ENCODE data around the gene TIGD6. TPM values are rescaled to one million over a fixed set of nuclear protein-coding genes. Genes with fewer than 3 reads are reported as not detected.
"Not testable (repeated sequence)": the region's sequence is repeated elsewhere in the genome, so short reads cannot be mapped to it uniquely, and the experiment has no call there.

The TIGD6 gene
- total RNA-seq, 1 experiment from 2014 or later: 4.3 TPM

GRCh38 chr5:149953436-149954121 lies 46.9 kb downstream of the TIGD6 start:
- Histone ChIP-seq H3K9me2 (replicated peaks; ENCODE audit: insufficient read depth, low read length) (no peaks in the 10 kb centered on the region), H3K4me1 (ENCODE audit: low read length) (no peaks in the 10 kb centered on the region), H3K27ac (ENCODE audit: low read length) (no peak overlapping the region), H3K36me3 (ENCODE audit: insufficient read depth, low read length) (no peaks in the 10 kb centered on the region), H3K4me2 (ENCODE audit: low read depth, low read length, poor library complexity, severe bottlenecking) (no peak overlapping the region), H3K27me3 (ENCODE audit: low read length) (no peaks in the 10 kb centered on the region), H3K4me3 (ENCODE audit: low read length) (no peak overlapping the region), H3K9ac (ENCODE audit: low read length) (no peak overlapping the region), H3K9me3 (ENCODE audit: low read length) (no peaks in the 10 kb centered on the region), H2AFZ (ENCODE audit: low read length) (no peak overlapping the region), H3K79me2 (ENCODE audit: low read length) (no peaks in the 10 kb centered on the region), H4K20me1 (ENCODE audit: insufficient read depth, low read depth, low read length) (no peaks in the 10 kb centered on the region)
- no peak for DNase-seq

GRCh38 chr5:149951138-149951749 lies 49.2 kb downstream of the TIGD6 start:
- H3K9me3 ChIP-seq (ENCODE audit: low read length): no peaks in the 10 kb centered on the region
- H3K27ac ChIP-seq (ENCODE audit: low read length): no peak overlapping the region
- no peak for DNase-seq
- no peaks in the 10 kb centered on the region for H3K4me1 ChIP-seq (ENCODE audit: low read length)
- no peak overlapping the region for H2AFZ ChIP-seq (ENCODE audit: low read length)
- H3K4me2 ChIP-seq (ENCODE audit: low read depth, low read length, poor library complexity, severe bottlenecking): no peak overlapping the region
- H3K36me3 ChIP-seq (ENCODE audit: insufficient read depth, low read length): no peaks in the 10 kb centered on the region
- no peaks in the 10 kb centered on the region for H3K9me2 ChIP-seq (replicated peaks; ENCODE audit: insufficient read depth, low read length)
- H3K9ac ChIP-seq (ENCODE audit: low read length): no peak overlapping the region
- H4K20me1 ChIP-seq (ENCODE audit: insufficient read depth, low read depth, low read length): no peaks in the 10 kb centered on the region
- H3K79me2 ChIP-seq (ENCODE audit: low read length): no peaks in the 10 kb centered on the region
- H3K27me3 ChIP-seq (ENCODE audit: low read length): no peaks in the 10 kb centered on the region
- no peak overlapping the region for H3K4me3 ChIP-seq (ENCODE audit: low read length)

- Histone ChIP-seq H3K4me3 (ENCODE audit: low read length) (no peak overlapping the region), H3K9me2 (replicated peaks; ENCODE audit: insufficient read depth, low read length) (no peaks in the 10 kb centered on the region), H3K36me3 (ENCODE audit: insufficient read depth, low read length) (no peaks in the 10 kb centered on the region), H3K27me3 (ENCODE audit: low read length) (no peaks in the 10 kb centered on the region), H3K4me1 (ENCODE audit: low read length) (no peaks in the 10 kb centered on the region), H3K9ac (ENCODE audit: low read length) (no peak overlapping the region), H3K4me2 (ENCODE audit: low read depth, low read length, poor library complexity, severe bottlenecking) (no peak overlapping the region), H3K9me3 (ENCODE audit: low read length) (no peaks in the 10 kb centered on the region), H3K79me2 (ENCODE audit: low read length) (no peaks in the 10 kb centered on the region), H2AFZ (ENCODE audit: low read length) (no peak overlapping the region), H4K20me1 (ENCODE audit: insufficient read depth, low read depth, low read length) (no peaks in the 10 kb centered on the region), H3K27ac (ENCODE audit: low read length) (no peak overlapping the region)
- no peak for DNase-seq
Observed at GRCh38 chr5:149948993-149949392, 51.5 kb downstream of the TIGD6 start.

- Histone ChIP-seq H2AFZ (ENCODE audit: low read length) (no peak overlapping the region), H3K9ac (ENCODE audit: low read length) (no peak overlapping the region), H3K4me3 (ENCODE audit: low read length) (no peak overlapping the region), H3K79me2 (ENCODE audit: low read length) (no peaks in the 10 kb centered on the region), H3K36me3 (ENCODE audit: insufficient read depth, low read length) (no peaks in the 10 kb centered on the region), H3K4me2 (ENCODE audit: low read depth, low read length, poor library complexity, severe bottlenecking) (no peak overlapping the region), H3K9me3 (ENCODE audit: low read length) (no peaks in the 10 kb centered on the region), H3K27ac (ENCODE audit: low read length) (no peak overlapping the region), H3K27me3 (ENCODE audit: low read length) (no peaks in the 10 kb centered on the region), H3K4me1 (ENCODE audit: low read length) (no peaks in the 10 kb centered on the region), H3K9me2 (replicated peaks; ENCODE audit: insufficient read depth, low read length) (no peaks in the 10 kb centered on the region), H4K20me1 (ENCODE audit: insufficient read depth, low read depth, low read length) (no peaks in the 10 kb centered on the region)
- DNase-seq: no peak
Observed at GRCh38 chr5:149946118-149946517, 54.3 kb downstream of the TIGD6 start.

GRCh38 chr5:149944666-149945065 lies 55.8 kb downstream of the TIGD6 start, which contains the start of gene PDE6A:
Gene PDE6A (minus strand): TSS chr5:149944793. CDS start chr5:149944673, 120 bp downstream.
- Histone ChIP-seq H3K27ac (ENCODE audit: low read length) (no peak within 1 kb of the TSS), H3K4me2 (ENCODE audit: low read depth, low read length, poor library complexity, severe bottlenecking) (no peak within 1 kb of the TSS), H3K4me1 (ENCODE audit: low read length) (no peaks in the 10 kb centered on the region), H2AFZ (ENCODE audit: low read length) (no peak within 1 kb of the TSS), H4K20me1 (ENCODE audit: insufficient read depth, low read depth, low read length) (no peaks in the 10 kb centered on the region), H3K36me3 (ENCODE audit: insufficient read depth, low read length) (no peaks in the 10 kb centered on the region), H3K4me3 (ENCODE audit: low read length) (no peak within 1 kb of the TSS), H3K27me3 (ENCODE audit: low read length) (no peaks in the 10 kb centered on the region), H3K79me2 (ENCODE audit: low read length) (no peaks in the 10 kb centered on the region), H3K9ac (ENCODE audit: low read length) (no peak within 1 kb of the TSS), H3K9me3 (ENCODE audit: low read length) (no peaks in the 10 kb centered on the region), H3K9me2 (replicated peaks; ENCODE audit: insufficient read depth, low read length) (no peaks in the 10 kb centered on the region)
- DNase-seq: no peak

- not testable (repeated sequence) for H3K27me3 ChIP-seq (ENCODE audit: low read length); H3K4me2 ChIP-seq (ENCODE audit: low read depth, low read length, poor library complexity, severe bottlenecking); H4K20me1 ChIP-seq (ENCODE audit: insufficient read depth, low read depth, low read length); H3K27ac ChIP-seq (ENCODE audit: low read length); H3K79me2 ChIP-seq (ENCODE audit: low read length); H3K9me3 ChIP-seq (ENCODE audit: low read length); H3K36me3 ChIP-seq (ENCODE audit: insufficient read depth, low read length); H3K4me1 ChIP-seq (ENCODE audit: low read length); DNase-seq; H3K9me2 ChIP-seq (replicated peaks; ENCODE audit: insufficient read depth, low read length); H3K4me3 ChIP-seq (ENCODE audit: low read length); H2AFZ ChIP-seq (ENCODE audit: low read length); H3K9ac ChIP-seq (ENCODE audit: low read length)
Observed at GRCh38 chr5:149943177-149943949, 57.1 kb downstream of the TIGD6 start.

Other genes with a start within 250 kb of the TIGD6 start
- gene PDE6A, start 55.9 kb downstream of the TIGD6 start, total RNA-seq (2014; rRNA removed; shearing (Covaris generic); ENCODE audit: low replicate concordance): not detected in 2 replicates
- 3.9 and 5.4 TPM in 2 replicates for gene SLC26A2, start 39.9 kb downstream of the TIGD6 start, total RNA-seq (2014; rRNA removed; shearing (Covaris generic); ENCODE audit: low replicate concordance)
- 25.0 and 36.7 TPM in 2 replicates for gene HMGXB3, start 85 bp upstream of the TIGD6 start, total RNA-seq (2014; rRNA removed; shearing (Covaris generic); ENCODE audit: low replicate concordance)
- not detected in 2 replicates for gene CSF1R, start 85.9 kb upstream of the TIGD6 start, total RNA-seq (2014; rRNA removed; shearing (Covaris generic); ENCODE audit: low replicate concordance)
- gene PDGFRB, start 155.2 kb upstream of the TIGD6 start, total RNA-seq (2014; rRNA removed; shearing (Covaris generic); ENCODE audit: low replicate concordance): not detected in 2 replicates
- not detected in 2 replicates for gene CDX1, start 166.1 kb upstream of the TIGD6 start, total RNA-seq (2014; rRNA removed; shearing (Covaris generic); ENCODE audit: low replicate concordance)
- gene SLC6A7, start 189.4 kb upstream of the TIGD6 start, total RNA-seq (2014; rRNA removed; shearing (Covaris generic); ENCODE audit: low replicate concordance): not detected in 2 replicates

All from Karpas-422 (cell line).